NB4 (cell line): ENCODE results near the gene GGNBP2.

Experiments
- POLR2A ChIP-seq: IDR thresholded peaks from 2 replicates; pipeline ENCODE4 v1.6.1; 2011; ENCODE audit warnings: mild to moderate bottlenecking; ENCODE audit not compliant: insufficient read length; ENCODE audit errors: extremely low read depth
- TF ChIP-seq, protein P1 (sequence below): IDR thresholded peaks from one replicate; pipeline ENCODE4 v1.5.1; 2012; ENCODE audit warnings: low read depth, low read length

DNA sequence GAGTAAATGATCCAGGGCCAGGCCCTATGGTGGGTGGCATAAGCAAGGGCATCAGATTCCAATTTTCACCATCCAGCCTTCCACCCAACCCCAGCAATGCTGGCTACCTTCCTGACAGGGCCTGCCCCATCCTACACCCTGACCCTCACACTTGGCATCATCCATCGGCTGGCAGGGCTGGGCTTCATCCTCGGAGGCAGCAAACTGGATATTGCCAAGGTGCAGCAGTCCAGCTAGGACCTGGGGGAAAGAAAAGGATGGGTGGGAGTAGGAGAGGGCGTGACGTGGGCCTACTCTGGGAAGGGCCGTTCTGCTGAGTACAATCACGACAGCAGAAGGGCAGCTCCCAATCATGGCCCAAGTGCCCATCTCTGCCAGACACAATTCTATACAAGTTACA, 33.5 kb upstream of the GGNBP2 start:
- TF ChIP-seq, protein P1, sequence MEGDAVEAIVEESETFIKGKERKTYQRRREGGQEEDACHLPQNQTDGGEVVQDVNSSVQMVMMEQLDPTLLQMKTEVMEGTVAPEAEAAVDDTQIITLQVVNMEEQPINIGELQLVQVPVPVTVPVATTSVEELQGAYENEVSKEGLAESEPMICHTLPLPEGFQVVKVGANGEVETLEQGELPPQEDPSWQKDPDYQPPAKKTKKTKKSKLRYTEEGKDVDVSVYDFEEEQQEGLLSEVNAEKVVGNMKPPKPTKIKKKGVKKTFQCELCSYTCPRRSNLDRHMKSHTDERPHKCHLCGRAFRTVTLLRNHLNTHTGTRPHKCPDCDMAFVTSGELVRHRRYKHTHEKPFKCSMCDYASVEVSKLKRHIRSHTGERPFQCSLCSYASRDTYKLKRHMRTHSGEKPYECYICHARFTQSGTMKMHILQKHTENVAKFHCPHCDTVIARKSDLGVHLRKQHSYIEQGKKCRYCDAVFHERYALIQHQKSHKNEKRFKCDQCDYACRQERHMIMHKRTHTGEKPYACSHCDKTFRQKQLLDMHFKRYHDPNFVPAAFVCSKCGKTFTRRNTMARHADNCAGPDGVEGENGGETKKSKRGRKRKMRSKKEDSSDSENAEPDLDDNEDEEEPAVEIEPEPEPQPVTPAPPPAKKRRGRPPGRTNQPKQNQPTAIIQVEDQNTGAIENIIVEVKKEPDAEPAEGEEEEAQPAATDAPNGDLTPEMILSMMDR = no peak
- no peak for TF ChIP-seq POLR2A
